NT2/D1 (cell line): ENCODE measurements around the gene GAL3ST2.

Experiments
- SUZ12 ChIP-seq: IDR thresholded peaks from 2 replicates; pipeline ENCODE4 v1.6.1; 2011; ENCODE audit not compliant: insufficient read length, insufficient read depth; ENCODE audit errors: extremely low read depth
- YY1 ChIP-seq: IDR thresholded peaks from 2 replicates; pipeline ENCODE4 v1.6.1; 2011; ENCODE audit not compliant: insufficient read length, insufficient read depth
- ZNF274 ChIP-seq: IDR thresholded peaks from 2 replicates; pipeline ENCODE4 v1.6.1; 2011; ENCODE audit warnings: mild to moderate bottlenecking, low read depth, low read length

DNA sequence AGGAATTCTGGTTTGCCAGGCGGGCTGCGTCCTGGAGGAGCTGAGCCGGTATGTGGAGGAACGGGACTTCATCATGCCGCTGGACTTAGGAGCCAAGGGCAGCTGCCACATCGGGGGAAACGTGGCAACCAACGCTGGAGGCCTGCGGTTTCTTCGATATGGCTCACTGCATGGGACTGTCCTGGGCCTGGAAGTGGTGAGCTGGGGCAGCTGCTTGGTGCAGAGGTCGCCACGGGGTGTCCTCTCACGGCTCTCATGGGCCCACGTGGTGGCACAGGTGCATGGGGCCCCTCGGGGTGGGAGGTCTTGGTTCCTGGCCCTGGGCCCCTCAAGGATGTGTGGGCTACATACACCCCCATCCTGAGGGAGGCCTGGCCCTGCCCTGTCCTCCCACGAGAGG lies 33.0 kb upstream of the GAL3ST2 start:
- TF ChIP-seq ZNF274 = no peak
- TF ChIP-seq YY1 = no peak
- no peak for TF ChIP-seq SUZ12
